Subcutaneous adipose tissue (tissue), 4 donors: ENCODE measurements around the gene SLC25A23. TPM values are rescaled to one million over a fixed set of nuclear protein-coding genes. Genes with fewer than 3 reads are reported as not detected.

Source experiments
- small RNA-seq: library from RNA; depleted of rRNA; stranded (forward); fragments of <200 nt; gene quantifications from one replicate; pipeline ENCODE3, GENCODE V24; 2016
- total RNA-seq, 4 donors: library from RNA; depleted of rRNA; stranded (reverse); fragments of >200 nt; gene quantifications; one replicate each; pipeline ENCODE4 v1.1.0, GENCODE V29; 2016
- TF ChIP-seq, protein P1 (sequence below): fragments of 450-650 bp; IDR thresholded peaks from one replicate; pipeline ENCODE4 v1.5.1; 2016; ENCODE audit warnings: low read depth, mild to moderate bottlenecking, control low read depth, antibody characterized with exemption, moderate library complexity

The SLC25A23 gene
- total RNA-seq, 4 donors from 2014 or later, result 14.3 to 50.9 (median 23.9) TPM

DNA sequence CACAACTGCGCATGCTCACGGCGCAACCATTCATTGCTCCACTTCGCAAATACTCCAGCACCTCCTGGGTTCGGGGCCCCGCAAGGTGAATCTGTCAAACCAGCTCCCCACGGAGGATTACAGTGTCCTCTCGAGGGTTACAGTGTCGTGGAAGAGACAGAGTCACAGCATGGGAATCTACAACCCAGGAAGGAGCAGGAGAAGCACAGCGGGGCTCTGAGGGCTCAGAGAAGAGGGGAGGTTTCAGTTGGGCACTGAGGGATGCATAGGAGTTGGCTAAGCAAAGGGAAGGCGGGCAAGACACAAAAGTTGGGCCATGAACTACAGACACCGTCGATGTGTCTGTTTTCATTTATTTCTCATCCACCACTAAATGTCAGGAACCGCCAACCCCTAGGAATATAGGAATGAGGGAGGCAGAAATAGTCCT lies 65.6 kb downstream of the SLC25A23 start:
- TF ChIP-seq, protein P1, sequence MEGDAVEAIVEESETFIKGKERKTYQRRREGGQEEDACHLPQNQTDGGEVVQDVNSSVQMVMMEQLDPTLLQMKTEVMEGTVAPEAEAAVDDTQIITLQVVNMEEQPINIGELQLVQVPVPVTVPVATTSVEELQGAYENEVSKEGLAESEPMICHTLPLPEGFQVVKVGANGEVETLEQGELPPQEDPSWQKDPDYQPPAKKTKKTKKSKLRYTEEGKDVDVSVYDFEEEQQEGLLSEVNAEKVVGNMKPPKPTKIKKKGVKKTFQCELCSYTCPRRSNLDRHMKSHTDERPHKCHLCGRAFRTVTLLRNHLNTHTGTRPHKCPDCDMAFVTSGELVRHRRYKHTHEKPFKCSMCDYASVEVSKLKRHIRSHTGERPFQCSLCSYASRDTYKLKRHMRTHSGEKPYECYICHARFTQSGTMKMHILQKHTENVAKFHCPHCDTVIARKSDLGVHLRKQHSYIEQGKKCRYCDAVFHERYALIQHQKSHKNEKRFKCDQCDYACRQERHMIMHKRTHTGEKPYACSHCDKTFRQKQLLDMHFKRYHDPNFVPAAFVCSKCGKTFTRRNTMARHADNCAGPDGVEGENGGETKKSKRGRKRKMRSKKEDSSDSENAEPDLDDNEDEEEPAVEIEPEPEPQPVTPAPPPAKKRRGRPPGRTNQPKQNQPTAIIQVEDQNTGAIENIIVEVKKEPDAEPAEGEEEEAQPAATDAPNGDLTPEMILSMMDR, result no peak

GRCh38 chr19:6393074-6393982 lies 66.3 kb downstream of the SLC25A23 start, which contains the start of gene GTF2F1:
Gene GTF2F1, minus strand, starts transcription at chr19:6393164. Its CDS starts 169 bp downstream, at chr19:6392995.
- TF ChIP-seq, protein P1, result no peak

DNA sequence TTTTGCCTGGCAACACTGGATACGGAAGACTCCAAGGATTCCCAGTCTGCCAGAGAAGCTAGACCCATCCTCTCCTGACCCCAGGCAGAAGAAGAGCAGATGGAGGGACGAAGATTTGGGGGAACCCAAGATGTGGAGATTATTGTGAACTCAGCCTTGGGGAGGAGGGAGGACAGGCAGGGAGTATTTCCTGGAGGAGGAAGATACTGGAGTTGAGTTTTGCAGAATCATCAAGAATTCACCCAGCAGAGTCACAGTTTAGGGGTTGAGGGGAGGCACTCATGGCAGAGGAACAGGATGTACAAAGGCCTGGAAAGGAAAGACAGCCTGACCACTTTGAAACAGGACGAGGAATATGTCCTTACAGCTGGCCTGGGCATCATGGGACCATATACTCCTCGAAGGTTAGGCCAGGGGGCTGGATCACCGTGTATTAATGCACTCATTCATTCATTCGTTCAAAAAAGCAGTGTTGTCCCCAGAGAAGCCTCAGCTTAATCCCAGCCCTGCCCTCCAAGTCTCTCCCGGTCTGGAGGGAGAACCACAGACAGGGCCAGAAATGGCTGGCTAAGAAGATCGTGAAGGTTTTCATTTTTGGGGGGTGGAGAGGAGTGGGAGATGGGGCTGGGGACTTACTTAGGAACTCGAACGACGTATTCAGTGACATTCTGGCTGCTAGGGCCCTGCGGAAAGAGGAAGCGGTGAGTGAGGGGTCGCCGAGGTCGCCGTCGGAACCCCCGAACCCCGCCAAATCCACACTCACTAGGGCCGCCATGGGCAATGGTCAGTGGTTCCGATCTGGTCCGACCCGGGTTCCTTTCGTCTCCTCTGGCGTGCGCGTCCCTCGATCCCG lies 67.1 kb downstream of the SLC25A23 start:
- TF ChIP-seq, protein P1, result no peak

Small RNA genes within 50 kb of the gene (small RNA-seq; reads per million reads assigned to genes)
- gene AC010503.2, result not detected
- gene MIR6790, result not detected

Other genes starting within 250 kb of the SLC25A23 start
- gene MLLT1, start 179.8 kb downstream of the SLC25A23 start, total RNA-seq, result 10 to 100 TPM in 2 of 4 donors, 1 to 10 TPM in 2; 7.0 to 19.0 (median 10.4) TPM
- gene ACER1, start 126.2 kb downstream of the SLC25A23 start, total RNA-seq, result under 1 TPM in 1 of 4 donors, not detected in 3; 0.44 TPM
- 10 to 100 TPM; 41.1 to 88.4 (median 56.2) TPM for gene CLPP, start 98.3 kb downstream of the SLC25A23 start, total RNA-seq
- 10 to 100 TPM; 26.9 to 78.9 (median 60.2) TPM for gene ALKBH7, start 87.0 kb downstream of the SLC25A23 start, total RNA-seq
- gene PSPN, start 83.9 kb downstream of the SLC25A23 start, total RNA-seq, result 1 to 10 TPM in 1 of 4 donors, under 1 TPM in 3; 0.16 to 1.5 (median 0.78) TPM
- gene GTF2F1, start 66.6 kb downstream of the SLC25A23 start, total RNA-seq, result 10 to 100 TPM; 27.9 to 41.6 (median 33.8) TPM
- 100 to 1,000 TPM in 1 of 4 donors, 10 to 100 TPM in 3; 44.7 to 114 (median 61.6) TPM for gene KHSRP, start 35.0 kb downstream of the SLC25A23 start, total RNA-seq
- gene SLC25A41, start 26.0 kb downstream of the SLC25A23 start, total RNA-seq, result not detected
- 1 to 10 TPM in 1 of 4 donors, not detected in 3; 1.0 TPM for gene CRB3, start 4.5 kb upstream of the SLC25A23 start, total RNA-seq
- gene DENND1C, start 22.0 kb upstream of the SLC25A23 start, total RNA-seq, result 1 to 10 TPM; 2.4 to 8.0 (median 4.0) TPM
- gene TUBB4A, start 42.5 kb upstream of the SLC25A23 start, total RNA-seq, result under 1 TPM in 1 of 4 donors, not detected in 3; 0.22 TPM
- 1 to 10 TPM in 2 of 4 donors, not detected in 2; 1.5 to 3.7 TPM for gene TNFSF9, start 71.2 kb upstream of the SLC25A23 start, total RNA-seq
- not detected for gene CD70, start 131.4 kb upstream of the SLC25A23 start, total RNA-seq
- gene TNFSF14, start 210.4 kb upstream of the SLC25A23 start, total RNA-seq, result 1 to 10 TPM in 1 of 4 donors, under 1 TPM in 3; 0.19 to 2.9 (median 0.77) TPM